Activated T-cell treated with anti-CD3 and anti-CD28 coated beads, Interleukin-2, amount 50 U/mL, for 24 hours (primary cell): ENCODE measurements around the gene ADORA2A.
A peak's percentile ranks its signal among the peaks of the same experiment; 100 is the strongest.

ENCODE experiments used
- DNase-seq: peaks from one replicate; pipeline ENCODE4 v3.0.0-alpha.2; 2020
- H3K27ac Mint-ChIP-seq: 2 replicates; pipeline ENCODE4 v1.8.0; 2020; ENCODE audit warnings: mild to moderate bottlenecking, mixed read lengths
- H3K27me3 Mint-ChIP-seq: 2 replicates; pipeline ENCODE4 v1.8.0; 2020; ENCODE audit warnings: mixed read lengths
- H3K36me3 Mint-ChIP-seq: 2 replicates; pipeline ENCODE4 v1.8.0; 2020; ENCODE audit warnings: low read depth, mixed read lengths
- H3K4me1 Mint-ChIP-seq: 2 replicates; pipeline ENCODE4 v1.8.0; 2020; ENCODE audit warnings: low read depth, mixed read lengths
- H3K4me3 Mint-ChIP-seq: 2 replicates; pipeline ENCODE4 v1.8.0; 2020; ENCODE audit warnings: mild to moderate bottlenecking, moderate library complexity, mixed read lengths
- H3K9me3 Mint-ChIP-seq: 2 replicates; pipeline ENCODE4 v1.8.0; 2020; ENCODE audit warnings: mixed read lengths

Gene ADORA2A

GRCh38 chr22:24410110-24410856 lies 17.1 kb upstream of the ADORA2A start:
- no peak for DNase-seq
- peaks cover 41% of the 10 kb centered on the region for H3K4me1 Mint-ChIP-seq
- H3K36me3 Mint-ChIP-seq = peaks cover 63% of the 10 kb centered on the region
- H3K27me3 Mint-ChIP-seq = no peaks in the 10 kb centered on the region
- H3K27ac Mint-ChIP-seq = peak overlapping the region; percentile 81
- no peaks in the 10 kb centered on the region for H3K9me3 Mint-ChIP-seq
- H3K4me3 Mint-ChIP-seq = no peak overlapping the region

GRCh38 chr22:24411256-24412004 lies 16.0 kb upstream of the ADORA2A start:
- no peaks in the 10 kb centered on the region for H3K27me3 Mint-ChIP-seq
- H3K36me3 Mint-ChIP-seq = peaks cover 66% of the 10 kb centered on the region
- no peak overlapping the region for H3K4me3 Mint-ChIP-seq
- peak overlapping the region; percentile 59 for H3K27ac Mint-ChIP-seq
- peaks cover 35% of the 10 kb centered on the region for H3K4me1 Mint-ChIP-seq
- no peaks in the 10 kb centered on the region for H3K9me3 Mint-ChIP-seq
- no peak for DNase-seq

- DNase-seq = no peak
- H3K4me1 Mint-ChIP-seq = peaks cover 26% of the 10 kb centered on the region
- H3K27ac Mint-ChIP-seq = peak overlapping the region; percentile 15
- H3K36me3 Mint-ChIP-seq = peaks cover 66% of the 10 kb centered on the region
- H3K9me3 Mint-ChIP-seq = no peaks in the 10 kb centered on the region
- no peaks in the 10 kb centered on the region for H3K27me3 Mint-ChIP-seq
- no peak overlapping the region for H3K4me3 Mint-ChIP-seq
Observed at GRCh38 chr22:24412274-24412673, 15.1 kb upstream of the ADORA2A start.

GRCh38 chr22:24413271-24413670 lies 14.1 kb upstream of the ADORA2A start:
- peaks cover 20% of the 10 kb centered on the region for H3K4me1 Mint-ChIP-seq

GRCh38 chr22:24413736-24414385 lies 13.5 kb upstream of the ADORA2A start:
- Mint-ChIP-seq H3K9me3 (no peaks in the 10 kb centered on the region), H3K36me3 (peaks cover 59% of the 10 kb centered on the region), H3K4me3 (no peak overlapping the region), H3K27me3 (no peaks in the 10 kb centered on the region), H3K4me1 (peaks cover 15% of the 10 kb centered on the region), H3K27ac (peak overlapping the region; percentile 11)
- no peak for DNase-seq

More at GRCh38 chr22:24413271-24413670, 14.1 kb upstream of the ADORA2A start:
- H3K9me3 Mint-ChIP-seq = no peaks in the 10 kb centered on the region
- H3K36me3 Mint-ChIP-seq = peaks cover 59% of the 10 kb centered on the region
- no peak for DNase-seq
- H3K4me3 Mint-ChIP-seq = no peak overlapping the region
- peak overlapping the region; percentile 26 for H3K27ac Mint-ChIP-seq
- H3K27me3 Mint-ChIP-seq = no peaks in the 10 kb centered on the region

- Mint-ChIP-seq H3K27ac (no peak overlapping the region), H3K4me1 (peaks cover 12% of the 10 kb centered on the region), H3K4me3 (no peak overlapping the region), H3K36me3 (peaks cover 59% of the 10 kb centered on the region), H3K9me3 (no peaks in the 10 kb centered on the region), H3K27me3 (no peaks in the 10 kb centered on the region)
- DNase-seq = no peak
Observed at GRCh38 chr22:24414523-24414922, 12.9 kb upstream of the ADORA2A start.

GRCh38 chr22:24414984-24415945 lies 12.1 kb upstream of the ADORA2A start:
- Mint-ChIP-seq H3K4me3 (no peak overlapping the region), H3K27ac (peak overlapping the region; percentile 63), H3K9me3 (no peaks in the 10 kb centered on the region), H3K27me3 (no peaks in the 10 kb centered on the region), H3K4me1 (peaks cover 5% of the 10 kb centered on the region), H3K36me3 (peaks cover 59% of the 10 kb centered on the region)
- DNase-seq = no peak

GRCh38 chr22:24416095-24416494 lies 11.3 kb upstream of the ADORA2A start:
- Mint-ChIP-seq H3K27me3 (no peaks in the 10 kb centered on the region), H3K36me3 (peaks cover 55% of the 10 kb centered on the region), H3K9me3 (no peaks in the 10 kb centered on the region), H3K27ac (no peak overlapping the region), H3K4me3 (no peak overlapping the region), H3K4me1 (no peaks in the 10 kb centered on the region)
- no peak for DNase-seq

GRCh38 chr22:24416611-24417010 lies 10.8 kb upstream of the ADORA2A start:
- H3K4me1 Mint-ChIP-seq = peaks cover 4% of the 10 kb centered on the region
- H3K27me3 Mint-ChIP-seq = no peaks in the 10 kb centered on the region
- no peaks in the 10 kb centered on the region for H3K9me3 Mint-ChIP-seq
- peaks cover 52% of the 10 kb centered on the region for H3K36me3 Mint-ChIP-seq
- no peak for DNase-seq
- no peak overlapping the region for H3K4me3 Mint-ChIP-seq
- H3K27ac Mint-ChIP-seq = no peak overlapping the region

GRCh38 chr22:24417200-24417599 lies 10.2 kb upstream of the ADORA2A start:
- Mint-ChIP-seq H3K4me1 (peaks cover 4% of the 10 kb centered on the region), H3K27ac (no peak overlapping the region)

GRCh38 chr22:24417901-24418641 lies 9.3 kb upstream of the ADORA2A start:
- DNase-seq = no peak
- H3K9me3 Mint-ChIP-seq = no peaks in the 10 kb centered on the region
- no peaks in the 10 kb centered on the region for H3K27me3 Mint-ChIP-seq
- peaks cover 8% of the 10 kb centered on the region for H3K4me1 Mint-ChIP-seq
- H3K4me3 Mint-ChIP-seq = no peak overlapping the region
- peaks cover 38% of the 10 kb centered on the region for H3K36me3 Mint-ChIP-seq
- no peak overlapping the region for H3K27ac Mint-ChIP-seq

More at GRCh38 chr22:24417200-24417599, 10.2 kb upstream of the ADORA2A start:
- H3K27me3 Mint-ChIP-seq = no peaks in the 10 kb centered on the region
- no peaks in the 10 kb centered on the region for H3K9me3 Mint-ChIP-seq
- peaks cover 47% of the 10 kb centered on the region for H3K36me3 Mint-ChIP-seq
- no peak overlapping the region for H3K4me3 Mint-ChIP-seq
- no peak for DNase-seq

GRCh38 chr22:24418786-24419474 lies 8.5 kb upstream of the ADORA2A start:
- H3K27me3 Mint-ChIP-seq = no peaks in the 10 kb centered on the region
- no peaks in the 10 kb centered on the region for H3K9me3 Mint-ChIP-seq
- peaks cover 30% of the 10 kb centered on the region for H3K36me3 Mint-ChIP-seq
- H3K4me1 Mint-ChIP-seq = peaks cover 8% of the 10 kb centered on the region
- no peak overlapping the region for H3K4me3 Mint-ChIP-seq
- no peak for DNase-seq
- H3K27ac Mint-ChIP-seq = no peak overlapping the region

- Mint-ChIP-seq H3K9me3 (no peaks in the 10 kb centered on the region), H3K27me3 (no peaks in the 10 kb centered on the region), H3K4me1 (peaks cover 8% of the 10 kb centered on the region), H3K27ac (no peak overlapping the region), H3K4me3 (no peak overlapping the region), H3K36me3 (peaks cover 24% of the 10 kb centered on the region)
- DNase-seq = no peak
Observed at GRCh38 chr22:24419475-24419850, 7.9 kb upstream of the ADORA2A start.
